ENCODE measurements around the gene VSIR.

Gene VSIR

GRCh38 chr10:71749396-71749795 lies 23.9 kb downstream of the VSIR start:
- in situ Hi-C loops (cut with HindIII; ENCODE audit: low sequenced_read_pairs), result no loop called here

GRCh38 chr10:71748671-71749191 lies 24.6 kb downstream of the VSIR start:
- in situ Hi-C loops (cut with HindIII; ENCODE audit: low sequenced_read_pairs), result no loop called here

GRCh38 chr10:71747551-71748523 lies 25.5 kb downstream of the VSIR start:
- in situ Hi-C loops (cut with HindIII; ENCODE audit: low sequenced_read_pairs), result no loop called here

- in situ Hi-C loops (cut with HindIII; ENCODE audit: low sequenced_read_pairs), result no loop called here
Measured at GRCh38 chr10:71747039-71747531, 26.2 kb downstream of the VSIR start.

- in situ Hi-C loops (cut with HindIII; ENCODE audit: low sequenced_read_pairs), result no loop called here
Measured at GRCh38 chr10:71746344-71747037, 26.8 kb downstream of the VSIR start.

- in situ Hi-C loops (cut with HindIII; ENCODE audit: low sequenced_read_pairs), result no loop called here
Measured at GRCh38 chr10:71745664-71746250, 27.6 kb downstream of the VSIR start.

- in situ Hi-C loops (cut with HindIII; ENCODE audit: low sequenced_read_pairs), result no loop called here
Measured at GRCh38 chr10:71744897-71745663, 28.2 kb downstream of the VSIR start.

GRCh38 chr10:71743866-71744265 lies 29.5 kb downstream of the VSIR start:
- in situ Hi-C loops (cut with HindIII; ENCODE audit: low sequenced_read_pairs), result no loop called here

GRCh38 chr10:71743089-71743838 lies 30.1 kb downstream of the VSIR start:
- in situ Hi-C loops (cut with HindIII; ENCODE audit: low sequenced_read_pairs), result no loop called here

GRCh38 chr10:71742301-71743088 lies 30.8 kb downstream of the VSIR start:
- in situ Hi-C loops (cut with HindIII; ENCODE audit: low sequenced_read_pairs), result no loop called here

- in situ Hi-C loops (cut with HindIII; ENCODE audit: low sequenced_read_pairs), result no loop called here
Measured at GRCh38 chr10:71741671-71742070, 31.6 kb downstream of the VSIR start.

GRCh38 chr10:71741029-71741428 lies 32.3 kb downstream of the VSIR start:
- in situ Hi-C loops (cut with HindIII; ENCODE audit: low sequenced_read_pairs), result no loop called here

GRCh38 chr10:71740069-71740653 lies 33.2 kb downstream of the VSIR start:
- in situ Hi-C loops (cut with HindIII; ENCODE audit: low sequenced_read_pairs), result no loop called here

- in situ Hi-C loops (cut with HindIII; ENCODE audit: low sequenced_read_pairs), result no loop called here
Measured at GRCh38 chr10:71739358-71739900, 33.9 kb downstream of the VSIR start.

- in situ Hi-C loops (cut with HindIII; ENCODE audit: low sequenced_read_pairs), result no loop called here
Measured at GRCh38 chr10:71737834-71738197, 35.5 kb downstream of the VSIR start.

GRCh38 chr10:71737001-71737833 lies 36.1 kb downstream of the VSIR start:
- in situ Hi-C loops (cut with HindIII; ENCODE audit: low sequenced_read_pairs), result no loop called here

- in situ Hi-C loops (cut with HindIII; ENCODE audit: low sequenced_read_pairs), result no loop called here
Measured at GRCh38 chr10:71736570-71736952, 36.8 kb downstream of the VSIR start.
